Measurements from ENCODE around the gene INO80C. TPM values are rescaled to one million over a fixed set of nuclear protein-coding genes. Genes with fewer than 3 reads are reported as not detected.

The INO80C gene
- total RNA-seq, 4 donors from 2014 or later: 3.9 to 11.6 (median 8.8) TPM

GRCh38 chr18:35444636-35445035, 53.1 kb downstream of the INO80C start:
- peaks cover 0 to 9% (median 3%) of the 10 kb centered on the region in 4 donors for H3K4me1 ChIP-seq
- TF ChIP-seq POLR2A (IDR thresholded peaks at IDR 0.05) (no peak), CTCF (IDR thresholded peaks at IDR 0.05) (no peak), EP300 (IDR thresholded peaks at IDR 0.05) (no peak)
- no peaks in the 10 kb centered on the region for H3K9me3 ChIP-seq
- no peaks in the 10 kb centered on the region for H3K36me3 ChIP-seq
- no peaks in the 10 kb centered on the region for H3K27me3 ChIP-seq
- 77 to 79% methylated on average over 6 of the region's 6 CpGs for WGBS, 2 donors
- H3K4me3 ChIP-seq: no peak overlapping the region
- no peak overlapping the region for H3K27ac ChIP-seq
- DNase-seq (ENCODE audit: low spot score in 2 of 2): no peak

GRCh38 chr18:35443847-35444246, 53.9 kb downstream of the INO80C start:
- no peak for DNase-seq (ENCODE audit: low spot score in 2 of 2)
- TF ChIP-seq POLR2A (IDR thresholded peaks at IDR 0.05): no peak
- no peak for TF ChIP-seq EP300 (IDR thresholded peaks at IDR 0.05)
- no peak for TF ChIP-seq CTCF (IDR thresholded peaks at IDR 0.05)
- 50 to 98% methylated on average over 2 of the region's 2 CpGs for WGBS, 2 donors
- Histone ChIP-seq H3K27ac (no peak overlapping the region), H3K9me3 (no peaks in the 10 kb centered on the region), H3K4me3 (no peak overlapping the region), H3K27me3 (no peaks in the 10 kb centered on the region), H3K36me3 (no peaks in the 10 kb centered on the region), H3K4me1 (peaks cover 0 to 9% (median 3%) of the 10 kb centered on the region in 4 donors)

- WGBS, 2 donors: 81 to 88% methylated on average over 3 of the region's 3 CpGs
- Histone ChIP-seq H3K9me3 (no peaks in the 10 kb centered on the region), H3K27ac (no peak overlapping the region), H3K4me3 (no peak overlapping the region), H3K36me3 (no peaks in the 10 kb centered on the region), H3K27me3 (no peaks in the 10 kb centered on the region), H3K4me1 (peaks cover 0 to 9% (median 3%) of the 10 kb centered on the region in 4 donors)
- no peak for TF ChIP-seq CTCF (IDR thresholded peaks at IDR 0.05)
- TF ChIP-seq EP300 (IDR thresholded peaks at IDR 0.05): no peak
- no peak for TF ChIP-seq POLR2A (IDR thresholded peaks at IDR 0.05)
- DNase-seq (ENCODE audit: low spot score in 2 of 2): no peak
Observed at GRCh38 chr18:35443434-35443833, 54.3 kb downstream of the INO80C start.

DNA sequence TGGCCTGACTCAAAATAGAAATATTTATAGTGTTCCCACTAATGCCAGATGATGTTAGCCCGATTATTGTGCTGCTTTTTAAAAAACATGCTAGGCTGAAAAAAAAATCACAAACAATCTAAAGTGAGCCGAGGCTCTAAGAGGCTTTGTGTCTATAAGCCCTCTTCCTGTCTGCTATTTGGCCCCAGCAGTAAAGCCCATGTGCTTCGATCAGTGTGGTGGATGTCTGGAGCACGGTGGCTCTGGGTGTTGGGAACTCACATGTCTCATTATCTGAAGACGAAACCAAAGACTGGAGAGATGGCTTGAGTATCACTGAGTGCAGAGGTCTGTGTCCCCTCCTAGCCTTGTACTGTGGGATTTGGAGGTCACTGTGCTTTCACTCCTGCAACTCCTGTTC, 55.1 kb downstream of the INO80C start:
- no peak for DNase-seq (ENCODE audit: low spot score in 2 of 2)
- 19 to 34% methylated on average over 5 of the region's 5 CpGs for WGBS, 2 donors
- Histone ChIP-seq H3K36me3 (no peaks in the 10 kb centered on the region), H3K27ac (no peak overlapping the region), H3K27me3 (no peaks in the 10 kb centered on the region), H3K9me3 (no peaks in the 10 kb centered on the region), H3K4me1 (peaks cover 0 to 9% (median 3%) of the 10 kb centered on the region in 4 donors), H3K4me3 (no peak overlapping the region)
- TF ChIP-seq EP300 (IDR thresholded peaks at IDR 0.05) (no peak), CTCF (IDR thresholded peaks at IDR 0.05) (no peak), POLR2A (IDR thresholded peaks at IDR 0.05) (no peak)

DNA sequence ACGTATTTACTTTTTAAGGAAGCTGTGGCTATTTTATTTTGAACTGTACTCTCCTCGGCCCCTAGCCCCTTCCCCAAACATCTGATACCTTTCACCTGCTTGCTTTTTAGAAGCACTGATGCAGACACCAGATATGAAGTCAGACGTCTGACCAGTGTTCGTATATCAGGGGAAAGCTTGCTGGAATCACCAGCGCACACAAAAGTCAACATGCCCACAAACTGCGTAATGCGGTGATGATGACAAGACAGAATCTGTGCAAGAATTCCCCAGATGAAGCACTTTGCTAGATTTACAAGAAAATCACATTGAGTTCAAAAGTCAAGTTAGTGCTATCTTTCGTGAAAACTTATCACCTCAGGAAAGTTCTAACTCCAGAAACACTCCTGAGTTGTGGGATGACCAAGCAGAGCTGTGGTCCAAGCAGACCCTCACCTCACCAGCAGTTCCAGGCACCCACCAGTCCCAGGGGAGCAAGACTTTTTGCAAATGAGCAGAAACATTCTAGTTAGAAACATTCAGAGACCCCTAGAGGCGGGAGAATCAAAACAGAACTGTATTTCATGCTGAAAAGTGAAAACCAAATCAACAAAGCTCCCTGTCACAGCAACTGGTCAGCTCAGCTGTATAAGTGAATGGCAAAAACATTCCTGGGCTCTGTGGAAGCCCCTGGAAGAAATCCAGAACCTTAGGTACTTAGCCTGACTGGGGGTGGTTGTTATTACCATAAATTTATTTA, 55.7 kb downstream of the INO80C start:
- no peak for DNase-seq (ENCODE audit: low spot score in 2 of 2)
- no peak overlapping the region for H3K27ac ChIP-seq
- WGBS, 2 donors: 84 to 85% methylated on average over 9 of the region's 9 CpGs
- H3K9me3 ChIP-seq: no peaks in the 10 kb centered on the region
- no peaks in the 10 kb centered on the region for H3K27me3 ChIP-seq
- no peak overlapping the region for H3K4me3 ChIP-seq
- H3K4me1 ChIP-seq: peaks cover 0 to 9% (median 3%) of the 10 kb centered on the region in 4 donors
- no peaks in the 10 kb centered on the region for H3K36me3 ChIP-seq
- TF ChIP-seq CTCF (IDR thresholded peaks at IDR 0.05) (no peak), POLR2A (IDR thresholded peaks at IDR 0.05) (no peak)

Data from tibial nerve (tissue), 4 donors.